RKO (cell line): Measurements from ENCODE around the gene XPR1.
"Not testable (repeated sequence)": the region's sequence is repeated elsewhere in the genome, so short reads cannot be mapped to it uniquely, and the experiment has no call there.

Source experiments
- DNase-seq: peaks from one replicate; pipeline ENCODE4 v3.0.0-alpha.2; 2016; ENCODE audit warnings: low spot score

XPR1 gene

DNA sequence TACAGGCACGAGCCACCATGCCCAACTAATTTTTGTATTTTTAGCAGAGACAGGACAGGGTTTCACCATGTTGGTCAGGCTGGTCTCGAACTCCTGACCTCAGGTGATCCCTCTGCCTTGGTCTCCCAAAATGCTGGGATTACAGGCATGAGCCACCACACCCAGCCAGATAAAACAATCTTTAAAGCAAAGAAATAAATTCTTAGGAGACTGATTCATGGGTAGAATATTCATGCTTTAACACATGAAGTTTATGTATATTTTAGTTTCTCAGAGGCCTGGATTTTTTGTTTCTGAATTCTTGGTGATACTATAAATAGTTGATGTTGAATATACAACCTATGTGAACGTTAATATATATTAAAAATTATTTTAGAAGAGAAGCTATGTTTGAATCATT, 153.5 kb downstream of the XPR1 start:
- no peak for DNase-seq

DNA sequence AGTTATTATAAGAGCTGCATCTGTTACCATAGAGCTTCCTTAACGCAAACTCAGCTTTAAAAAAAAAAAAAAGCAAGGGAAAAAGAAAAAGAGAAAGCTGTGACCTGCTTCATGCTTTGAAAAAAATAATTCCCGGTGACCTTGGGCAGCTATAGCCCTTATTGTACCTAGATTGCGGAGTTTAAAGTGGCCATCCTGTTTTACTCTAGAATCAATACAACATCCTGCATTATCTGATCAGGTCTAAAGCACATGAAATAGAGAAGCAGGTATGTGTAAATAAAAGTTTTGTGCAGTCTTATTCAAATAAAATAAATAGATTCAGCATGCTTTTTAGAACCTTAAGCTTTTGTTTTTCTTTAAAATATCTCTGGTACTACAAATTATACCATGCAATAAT, 154.1 kb downstream of the XPR1 start:
- no peak for DNase-seq

DNA sequence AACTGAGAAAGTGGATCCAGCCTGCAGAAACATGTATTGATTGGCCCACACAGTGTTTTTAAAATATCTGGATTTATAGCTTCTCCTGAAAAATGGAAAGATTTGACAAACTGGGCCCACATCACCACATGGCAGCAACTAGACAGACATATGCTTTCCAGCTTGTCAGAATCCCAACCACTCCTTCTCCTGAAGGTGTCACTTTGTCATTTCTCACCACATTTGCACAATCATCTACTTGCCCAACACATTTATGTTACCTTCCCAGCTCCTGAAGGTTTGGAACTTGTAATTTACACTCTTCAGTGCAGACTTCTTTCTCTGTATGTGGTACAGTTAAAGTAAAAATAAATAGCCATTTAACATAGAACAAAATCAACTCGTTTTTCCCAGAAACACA, 154.8 kb downstream of the XPR1 start:
- no peak for DNase-seq

DNA sequence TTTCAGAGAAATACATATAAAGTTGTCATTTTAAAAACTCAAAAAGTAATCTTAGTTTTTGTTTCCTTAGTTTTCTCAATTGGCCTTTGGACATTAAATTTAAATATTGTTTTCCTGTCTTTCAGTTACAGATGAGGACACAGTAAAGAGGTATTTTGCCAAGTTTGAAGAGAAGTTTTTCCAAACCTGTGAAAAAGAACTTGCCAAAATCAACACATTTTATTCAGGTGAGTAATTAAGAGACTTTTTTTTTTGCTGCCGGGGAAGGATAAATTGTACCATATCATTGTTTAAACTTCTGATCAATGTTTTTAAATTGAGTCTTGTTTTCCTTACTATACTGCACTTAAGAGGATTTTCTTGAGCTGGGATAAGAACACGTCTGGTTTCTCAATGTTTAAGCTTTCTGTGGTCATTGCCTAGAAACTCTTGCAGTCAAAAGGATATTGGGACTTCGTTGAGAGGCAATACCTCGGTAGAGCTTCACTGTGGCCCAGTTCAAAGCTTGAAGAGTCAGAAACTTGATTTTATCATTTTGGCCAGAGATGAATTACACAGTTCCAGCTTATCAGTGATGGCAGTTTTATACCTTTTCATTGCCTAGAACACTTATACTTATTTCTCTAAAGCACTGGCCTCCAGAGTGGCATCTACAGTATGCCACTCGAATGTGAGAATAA, 155.9 kb downstream of the XPR1 start:
- DNase-seq: no peak

DNA sequence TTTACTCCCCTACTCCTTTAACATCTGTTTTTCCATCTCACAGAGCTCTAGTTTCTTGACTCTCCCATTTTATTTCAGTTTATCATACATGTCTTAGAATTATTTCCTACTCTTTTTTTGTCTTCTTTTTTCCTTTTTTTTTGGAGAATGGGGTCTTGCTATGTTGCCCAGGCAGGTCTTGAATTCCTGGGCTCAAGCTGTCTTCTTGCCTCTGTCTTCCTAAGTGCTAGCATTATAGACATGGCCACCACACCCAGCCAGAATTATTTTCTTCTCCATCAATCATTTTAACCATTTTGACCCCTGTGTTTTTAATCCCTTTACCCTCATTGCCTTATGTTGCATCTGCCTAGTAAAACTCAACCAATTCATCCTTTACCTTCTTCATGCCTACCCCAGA, 157.6 kb downstream of the XPR1 start:
- no peak for DNase-seq

DNA sequence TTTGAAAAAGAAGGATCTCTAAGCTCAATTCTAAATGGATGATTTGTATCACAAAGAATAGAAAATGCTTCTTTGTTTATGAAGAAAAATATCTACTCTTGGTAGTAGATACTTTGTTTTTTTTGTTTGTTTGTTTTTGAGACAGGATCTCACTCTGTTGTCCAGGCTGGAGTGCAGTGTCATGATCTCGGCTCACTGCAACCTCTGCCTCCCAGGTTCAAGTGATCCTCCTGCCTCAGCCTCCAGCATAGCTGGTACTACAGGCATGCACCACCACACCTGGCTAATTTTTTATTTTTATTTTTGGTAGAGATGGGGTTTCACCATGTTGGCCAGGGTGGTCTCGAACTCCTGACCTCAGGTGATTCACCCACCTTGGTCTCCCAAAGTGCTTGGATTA, 159.3 kb downstream of the XPR1 start:
- not testable (repeated sequence) for DNase-seq

DNA sequence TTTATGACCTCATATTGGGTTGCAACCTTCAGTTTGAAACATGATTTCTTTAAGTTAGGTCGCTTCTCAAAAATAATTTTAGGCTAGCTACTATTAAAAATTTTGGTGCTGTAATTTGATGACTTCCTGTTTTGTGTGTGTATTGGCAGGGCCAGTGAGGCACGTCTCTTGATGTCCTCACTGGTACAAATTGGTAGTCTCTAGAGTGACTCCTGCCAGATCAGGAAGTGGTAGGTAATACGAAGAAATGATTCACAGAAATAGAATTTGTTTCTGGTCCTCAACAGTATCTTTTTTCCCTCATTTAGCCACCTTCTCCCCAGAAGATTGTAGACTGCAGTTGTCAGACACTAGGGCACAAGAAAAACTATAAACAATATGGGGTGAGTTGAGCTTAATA, 160.0 kb downstream of the XPR1 start:
- DNase-seq: no peak

DNA sequence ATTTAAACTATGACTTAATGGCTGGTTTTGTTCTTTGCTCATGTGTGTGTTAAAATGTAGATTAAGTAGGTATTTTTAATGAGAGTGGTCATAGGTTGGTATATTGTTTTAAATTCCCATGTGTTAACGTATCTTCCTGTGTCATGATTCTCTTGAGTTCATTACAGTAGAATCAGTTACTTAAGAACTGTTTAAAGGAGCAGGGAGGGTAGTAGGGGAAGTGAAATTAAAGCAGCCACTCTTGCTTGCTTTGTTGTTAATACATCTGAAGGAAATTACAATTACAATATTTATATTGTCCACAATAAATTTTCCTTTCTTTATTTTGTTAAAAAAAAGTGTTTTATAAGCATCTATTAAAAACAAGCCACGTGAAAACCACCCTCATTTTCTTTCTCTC, 161.6 kb downstream of the XPR1 start:
- no peak for DNase-seq

DNA sequence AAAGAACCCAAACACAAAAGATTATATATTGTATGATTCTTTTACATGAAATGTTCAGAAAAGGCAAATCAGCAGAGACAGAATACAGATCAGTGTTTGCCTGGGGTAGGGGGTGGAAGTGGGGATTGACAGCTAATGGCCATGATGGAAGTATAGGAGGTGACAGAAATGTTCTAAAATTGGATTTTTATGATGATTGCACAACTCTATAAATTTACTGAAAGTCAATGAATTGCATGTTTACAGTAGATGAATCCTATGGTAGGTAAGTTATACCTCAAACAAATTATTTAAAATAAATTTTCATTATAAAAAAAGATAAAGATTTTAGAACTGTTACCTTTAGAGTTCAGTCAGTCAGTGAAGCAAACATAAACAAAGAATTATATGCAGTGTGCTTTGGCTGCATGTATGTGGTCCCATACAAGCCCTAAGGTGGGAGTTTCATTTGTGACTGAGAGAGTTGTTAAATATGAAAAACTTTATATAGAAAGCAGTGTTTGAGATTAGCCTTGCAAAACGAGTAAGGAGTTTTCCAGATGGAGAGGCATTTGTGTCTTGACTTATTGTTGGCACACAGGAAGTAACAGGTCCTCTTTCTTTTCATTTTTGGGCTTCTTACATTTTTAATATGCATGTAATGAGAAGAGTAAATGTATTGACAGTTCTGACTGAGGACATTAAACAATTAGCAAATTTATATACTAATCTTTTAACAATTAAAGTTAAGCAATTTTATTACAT, 165.2 kb downstream of the XPR1 start:
- DNase-seq: no peak

DNA sequence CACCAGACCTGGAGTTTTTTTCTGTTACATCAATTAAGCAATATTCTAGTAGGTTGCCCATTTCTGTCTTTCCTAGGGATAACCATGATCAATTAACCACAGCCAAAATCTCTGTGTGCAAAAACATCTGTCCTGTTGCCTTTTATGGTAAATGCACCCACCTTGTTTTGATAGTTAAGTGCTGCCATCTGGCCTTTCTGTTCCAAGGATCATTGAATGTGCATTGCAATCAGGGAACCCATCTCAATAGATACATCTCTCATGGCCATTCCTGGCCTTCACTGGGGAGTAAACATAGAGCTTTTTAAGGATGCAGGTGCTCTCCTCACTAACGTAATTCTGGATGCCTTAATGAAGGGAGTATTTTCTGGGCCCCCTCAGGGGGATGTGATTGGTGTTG, 169.1 kb downstream of the XPR1 start:
- DNase-seq: no peak

DNA sequence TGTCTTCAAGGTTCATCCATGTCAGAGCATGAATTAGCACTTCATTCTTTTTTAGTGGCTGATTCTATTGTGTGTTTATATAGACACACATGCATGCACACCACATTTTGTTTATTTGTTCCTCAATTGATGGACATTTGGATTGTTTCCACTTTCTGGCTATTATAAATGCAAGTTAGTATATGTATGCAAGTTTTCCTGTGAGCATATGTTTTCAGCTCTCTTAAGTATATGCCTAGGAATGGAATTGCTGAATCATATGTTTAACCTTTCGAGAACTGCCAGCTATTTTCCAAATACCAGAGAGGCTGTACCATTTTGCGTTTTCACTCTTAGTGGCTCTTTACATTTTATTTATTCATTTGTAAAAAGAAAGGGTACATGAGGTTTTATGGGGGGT, 171.0 kb downstream of the XPR1 start:
- DNase-seq: no peak

DNA sequence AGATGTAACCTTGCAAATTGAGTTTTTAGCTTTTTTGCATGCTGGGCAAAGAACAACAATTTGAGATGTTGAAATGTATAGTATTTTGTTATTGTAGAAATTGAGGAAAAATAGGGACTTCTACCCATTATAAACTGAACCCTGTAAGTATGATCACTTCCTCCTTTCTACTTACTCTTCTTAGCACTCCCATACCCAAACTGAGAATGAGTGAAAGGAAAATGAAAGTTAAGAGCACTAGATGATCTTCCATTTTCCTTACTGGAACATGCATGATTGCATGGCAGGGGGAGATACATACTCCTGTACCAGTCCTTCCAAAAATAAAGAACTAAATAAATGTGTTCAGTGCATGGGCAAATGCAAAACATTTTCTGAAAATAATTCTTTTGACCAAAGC, 173.5 kb downstream of the XPR1 start:
- no peak for DNase-seq

DNA sequence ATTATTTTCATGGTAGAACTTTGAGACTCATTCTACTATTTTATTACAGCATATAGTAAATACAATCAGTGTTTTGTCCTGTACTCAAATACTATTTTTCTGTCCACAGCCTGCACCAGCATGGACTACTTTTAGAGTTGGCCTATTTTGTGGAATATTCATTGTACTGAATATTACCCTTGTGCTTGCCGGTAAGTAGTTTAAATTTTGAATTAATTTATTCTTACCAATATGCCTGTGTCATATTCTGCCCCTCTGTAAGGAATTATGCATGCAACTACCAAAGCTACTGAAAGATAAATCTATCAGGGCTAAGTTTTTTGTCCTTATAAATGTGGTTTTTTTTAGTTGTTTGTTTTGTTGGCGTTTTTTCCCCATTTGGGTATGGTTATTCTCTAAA, 179.5 kb downstream of the XPR1 start:
- no peak for DNase-seq

DNA sequence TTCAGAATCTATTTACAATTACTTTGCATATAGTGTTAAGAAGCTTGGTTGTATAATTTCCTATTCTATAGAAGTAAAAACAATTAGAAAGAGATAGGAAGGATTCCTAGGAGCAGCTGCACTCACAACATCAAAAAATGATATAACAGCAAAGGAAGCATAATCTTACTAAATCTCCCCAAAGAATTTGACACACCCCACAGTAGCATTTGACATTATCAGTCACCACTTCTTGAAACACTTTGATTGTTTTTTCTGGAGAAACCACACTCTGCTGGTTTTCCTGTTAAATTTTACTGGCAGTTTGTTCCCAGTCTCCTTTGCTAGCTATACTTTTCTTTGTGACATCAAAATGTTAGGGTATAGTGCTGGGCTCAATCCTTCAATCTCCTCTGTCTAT, 180.1 kb downstream of the XPR1 start:
- no peak for DNase-seq

DNA sequence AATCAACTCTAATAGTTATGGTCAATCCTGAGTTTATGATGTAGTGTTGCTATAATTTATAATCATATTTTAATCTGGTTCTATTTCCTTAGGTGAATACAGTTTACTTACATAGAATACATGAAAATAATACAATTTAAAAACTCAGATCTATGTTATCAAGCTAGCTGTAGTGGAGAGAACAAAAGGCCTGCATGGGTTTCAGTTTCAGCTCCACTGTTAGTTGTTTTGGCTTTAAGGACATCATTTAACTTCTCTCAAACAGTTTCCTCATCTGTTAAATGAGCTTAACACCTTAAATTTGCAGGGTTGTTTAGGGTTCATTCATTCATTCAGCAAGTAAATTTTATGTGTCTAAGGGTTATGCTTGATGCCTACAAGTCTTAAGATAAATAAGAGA, 182.4 kb downstream of the XPR1 start:
- DNase-seq: no peak

DNA sequence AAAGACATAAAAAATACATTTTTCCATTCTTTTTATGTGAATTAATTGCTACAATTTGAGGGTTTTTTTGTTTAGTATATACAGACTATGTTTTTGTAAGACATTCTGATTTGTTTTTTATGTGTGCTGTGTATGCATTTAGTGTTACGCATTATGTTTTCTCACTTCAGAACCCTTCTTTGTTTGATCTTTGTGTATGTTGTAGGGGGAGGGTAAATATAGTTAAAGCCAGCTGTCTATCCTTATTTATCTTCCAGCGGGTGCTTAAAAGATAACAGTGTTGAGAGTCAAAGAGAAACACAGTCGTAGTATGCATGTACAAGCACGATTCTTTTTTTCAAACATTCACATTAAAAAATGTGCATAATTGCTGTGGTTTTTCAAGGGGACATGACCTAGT, 183.4 kb downstream of the XPR1 start:
- no peak for DNase-seq

DNA sequence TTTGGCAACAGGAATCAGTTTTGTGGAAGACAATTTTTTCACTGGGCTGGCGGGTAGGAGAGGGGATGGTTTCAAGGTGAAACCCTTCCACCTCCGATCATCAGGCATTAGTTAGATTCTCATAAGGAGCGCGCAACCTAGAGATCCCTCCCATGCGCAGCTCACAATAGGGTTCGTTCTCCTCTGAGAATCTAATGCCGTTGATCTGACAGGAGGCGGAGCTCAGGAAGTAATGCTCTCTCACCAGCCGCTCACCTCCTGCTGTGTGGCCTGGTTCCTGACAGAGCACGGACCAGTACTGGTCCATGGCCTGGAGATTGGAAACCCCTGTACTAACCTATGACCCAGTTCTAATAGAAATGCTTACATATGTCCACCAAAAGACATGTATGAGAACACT, 184.3 kb downstream of the XPR1 start:
- no peak for DNase-seq

DNA sequence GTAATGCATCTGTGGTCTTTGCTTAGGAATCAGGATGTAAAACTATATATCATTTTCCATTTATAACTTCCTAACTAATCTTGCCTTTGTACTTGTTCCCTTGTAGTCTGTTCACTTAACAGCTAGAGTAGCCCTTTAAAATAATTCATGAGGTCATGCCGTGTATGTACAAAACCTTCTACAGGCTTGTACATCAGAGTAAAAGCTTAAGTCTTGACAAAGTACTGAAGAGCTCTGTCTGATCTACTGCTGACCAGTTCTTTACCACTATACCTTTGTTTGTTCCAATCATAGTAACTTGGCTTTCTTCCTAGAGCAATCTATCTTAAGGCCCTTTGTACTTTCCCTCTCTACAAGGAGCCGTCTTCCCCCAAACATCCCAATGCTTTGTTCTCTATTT, 190.1 kb downstream of the XPR1 start:
- DNase-seq: no peak

DNA sequence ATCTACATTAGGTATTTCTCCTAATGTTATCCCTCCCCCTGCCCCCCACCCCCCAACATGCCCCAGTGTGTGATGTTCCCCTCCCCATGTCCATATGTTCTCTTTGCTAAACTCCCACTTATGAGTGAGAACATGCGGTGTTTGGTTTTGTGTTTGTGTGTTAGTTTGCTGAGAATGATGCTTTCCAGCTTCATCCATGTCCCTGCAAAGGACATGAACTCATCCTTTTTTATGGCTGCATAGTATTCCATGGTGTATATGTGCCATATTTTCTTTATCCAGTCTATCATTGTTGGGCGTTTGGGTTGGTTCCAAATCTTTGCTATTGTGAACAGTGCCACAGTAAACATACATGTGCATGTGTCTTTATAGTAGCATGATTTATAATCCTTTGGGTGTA, 199.7 kb downstream of the XPR1 start:
- not testable (repeated sequence) for DNase-seq

DNA sequence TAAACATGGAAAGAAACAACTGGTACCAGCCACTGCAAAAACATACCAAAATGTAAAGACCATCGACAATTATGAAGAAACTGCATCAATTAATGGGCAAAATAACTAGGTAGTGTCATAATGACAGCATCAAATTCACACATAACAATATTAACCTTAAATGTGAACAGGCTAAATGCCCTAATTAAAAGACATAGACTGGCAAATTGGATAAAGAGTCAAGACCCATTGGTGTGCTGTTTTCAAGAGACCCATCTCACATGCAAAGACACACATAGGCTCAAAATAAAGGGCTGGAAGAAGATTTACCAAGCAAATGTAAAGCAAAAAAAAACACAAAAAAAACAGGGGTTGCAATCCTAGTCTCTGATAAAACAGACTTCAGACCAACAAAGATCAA, 201.4 kb downstream of the XPR1 start:
- not testable (repeated sequence) for DNase-seq

DNA sequence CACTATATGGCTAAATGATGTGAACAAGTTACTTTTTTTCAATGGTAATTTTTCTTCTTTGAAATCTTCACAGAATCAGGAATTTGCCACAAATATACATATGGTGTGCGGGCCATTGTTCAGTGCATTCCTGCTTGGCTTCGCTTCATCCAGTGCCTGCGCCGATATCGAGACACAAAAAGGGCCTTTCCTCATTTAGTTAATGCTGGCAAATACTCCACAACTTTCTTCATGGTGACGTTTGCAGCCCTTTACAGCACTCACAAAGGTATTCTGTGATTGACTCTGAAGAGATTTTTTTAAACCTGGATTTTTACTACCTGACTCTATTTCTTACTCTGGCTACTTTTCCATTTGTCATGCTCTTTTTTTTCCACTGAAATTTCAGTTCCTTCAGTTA, 204.6 kb downstream of the XPR1 start:
- no peak for DNase-seq

DNA sequence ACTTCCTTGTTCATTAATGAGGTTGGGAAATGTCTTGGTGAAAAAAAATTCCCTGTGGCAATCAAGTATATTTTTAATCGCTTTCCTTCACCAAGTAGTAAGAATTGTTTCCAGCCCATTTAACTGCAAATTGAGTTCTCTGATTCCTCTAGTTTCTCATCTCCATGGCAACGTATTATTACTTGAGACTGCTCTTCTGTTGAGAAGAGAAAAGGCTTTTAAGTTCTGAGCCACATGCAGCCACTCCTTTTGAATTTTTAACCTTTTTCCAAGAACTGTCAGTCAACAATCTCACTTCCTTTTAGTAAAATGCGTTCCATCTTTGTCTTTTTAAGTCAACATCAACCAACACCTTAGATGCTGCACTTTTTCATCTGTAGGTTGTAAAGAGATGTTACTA, 205.2 kb downstream of the XPR1 start:
- no peak for DNase-seq

DNA sequence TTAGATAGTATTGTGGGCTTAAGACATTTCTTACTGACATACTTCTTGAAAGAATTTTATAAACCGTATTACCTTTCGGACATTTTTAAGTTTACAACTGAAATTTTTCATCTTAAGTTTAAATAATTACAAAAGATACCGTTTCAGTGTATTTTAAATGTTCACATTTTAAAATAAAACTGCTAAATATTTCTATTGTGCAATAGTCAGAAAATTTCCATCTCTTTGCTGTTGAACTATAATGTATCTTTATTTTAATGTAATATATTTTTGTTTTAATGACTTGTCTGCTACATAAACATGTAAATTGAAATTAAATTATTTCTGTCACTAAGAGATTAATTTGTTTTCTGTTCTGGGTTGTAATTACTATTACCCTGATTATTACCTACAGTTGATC, 206.7 kb downstream of the XPR1 start:
- DNase-seq: no peak

DNA sequence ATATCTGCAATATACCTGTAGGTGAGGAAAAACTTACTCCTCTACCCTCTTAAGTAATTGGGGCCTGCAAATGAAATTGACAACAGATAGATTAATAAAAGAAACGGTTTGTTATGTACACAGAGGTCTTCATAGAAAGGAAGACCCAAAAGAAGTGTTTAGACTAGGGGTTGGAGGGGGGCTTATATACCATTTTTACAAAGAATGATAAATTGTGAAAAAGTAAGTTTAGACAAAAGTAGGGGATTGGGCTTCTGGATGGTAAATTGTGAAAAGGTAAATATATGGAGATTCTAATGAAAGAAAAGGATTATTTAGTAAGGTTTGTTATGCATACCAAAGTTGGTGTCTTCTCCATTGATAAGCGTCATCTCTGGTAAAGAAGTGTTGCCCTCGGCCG, 207.7 kb downstream of the XPR1 start:
- no peak for DNase-seq
